Thoracic aorta endothelial cell (primary cell): ENCODE measurements around the gene MTHFR. TPM values are rescaled to one million over a fixed set of nuclear protein-coding genes. Genes with fewer than 3 reads are reported as not detected.

ENCODE experiments used
- small RNA-seq: library from RNA; depleted of rRNA; stranded (forward); fragments of <200 nt; gene quantifications from one replicate; pipeline ENCODE3, GENCODE V24; 2012
- total RNA-seq: library from RNA; depleted of rRNA; stranded (reverse); fragments of >200 nt; gene quantifications from 2 replicates; pipeline ENCODE4 v1.2.3, GENCODE V29; 2012

Gene MTHFR
- 20.7 and 21.7 TPM in 2 replicates for total RNA-seq

DNA sequence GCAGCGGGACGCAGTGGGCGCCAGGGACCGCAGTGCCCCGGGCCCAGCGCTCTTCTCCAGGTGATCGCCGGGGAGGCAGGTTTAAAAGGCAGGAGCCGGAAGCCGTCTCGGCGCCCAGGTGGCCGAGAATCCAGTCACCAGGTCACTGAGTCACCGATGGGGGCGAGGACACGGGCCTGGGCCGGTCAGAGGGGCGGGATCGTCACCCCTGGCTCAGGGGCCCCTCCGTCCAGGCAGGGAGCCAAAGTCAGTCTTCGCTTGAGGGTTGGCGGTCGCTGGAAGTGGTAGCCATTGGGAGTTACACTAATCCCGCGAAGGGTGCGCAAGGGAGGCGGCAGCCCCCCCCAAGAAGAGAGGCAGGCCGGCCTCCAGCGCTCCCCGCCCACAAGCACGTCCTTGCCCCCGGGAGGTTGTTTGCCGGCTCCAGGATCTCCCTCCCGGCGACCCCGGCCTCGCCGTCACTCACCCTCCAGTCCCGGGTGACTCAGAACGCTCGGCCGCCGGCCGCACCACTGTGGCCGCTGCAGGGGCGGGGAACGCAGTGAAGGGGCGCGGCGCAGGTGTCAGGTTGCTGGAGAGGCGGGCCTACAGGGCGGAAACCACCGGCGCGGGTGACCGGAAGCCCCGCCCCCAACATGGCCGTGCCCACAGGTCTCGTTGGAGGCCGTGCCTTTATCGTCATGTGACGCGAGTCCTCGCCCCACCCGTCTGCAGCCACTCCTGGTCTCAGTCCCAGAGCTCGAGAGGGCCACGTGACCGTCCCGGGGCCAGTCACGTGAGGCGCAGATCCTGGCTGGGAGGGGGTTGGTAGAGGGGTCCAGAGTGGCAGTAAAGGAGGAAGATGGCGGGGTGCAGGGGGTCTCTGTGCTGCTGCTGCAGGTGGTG lies at the start of gene MTHFR, which contains the start of gene CLCN6:
Gene MTHFR (minus strand): TSS at position 543 of the 885 bp plus-strand sequence. CDS start 2,848 bp downstream, outside the sequence.
Gene CLCN6 (plus strand): TSS at position 770 of the 885 bp plus-strand sequence. CDS start 72 bp downstream, at position 842.

DNA sequence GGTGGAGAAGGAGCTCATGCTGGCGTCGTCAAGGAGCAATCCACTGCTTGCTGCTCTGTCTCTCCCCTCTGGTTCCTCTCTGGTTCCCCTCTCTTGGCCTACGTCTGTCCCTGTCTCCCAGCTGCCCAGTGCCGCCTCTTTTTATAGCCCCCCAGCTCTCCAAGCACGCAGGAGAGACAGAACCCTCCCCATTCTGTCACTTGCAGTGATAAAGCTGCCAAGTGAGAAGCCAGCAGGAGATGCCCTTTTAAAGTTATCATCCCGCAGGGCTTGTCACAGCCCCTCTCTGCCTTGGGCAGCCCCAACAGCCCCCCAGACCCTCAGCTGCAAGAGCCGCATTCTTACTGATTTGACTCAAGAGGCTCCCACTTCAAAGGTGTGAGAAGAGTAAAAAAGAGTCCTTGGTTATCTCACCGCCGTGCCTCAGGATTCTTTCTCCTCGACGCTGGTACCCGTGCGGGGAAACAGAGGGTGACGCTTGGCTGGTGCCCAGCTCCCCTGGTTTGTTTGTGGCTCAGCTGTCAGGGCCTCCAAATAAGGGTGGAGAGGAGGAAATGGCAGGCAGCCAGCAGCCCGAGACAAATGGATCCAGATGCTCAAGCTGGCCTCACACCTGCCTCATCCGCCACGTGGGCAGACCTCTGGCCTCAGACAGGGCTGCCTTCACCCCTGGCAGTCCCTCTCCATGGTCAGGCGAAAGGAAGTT lies 42.1 kb upstream of the MTHFR start, which contains the start of gene NPPA:
Gene NPPA (minus strand): TSS at position 117 of the 706 bp plus-strand sequence. CDS start 99 bp downstream, at position 18.

DNA sequence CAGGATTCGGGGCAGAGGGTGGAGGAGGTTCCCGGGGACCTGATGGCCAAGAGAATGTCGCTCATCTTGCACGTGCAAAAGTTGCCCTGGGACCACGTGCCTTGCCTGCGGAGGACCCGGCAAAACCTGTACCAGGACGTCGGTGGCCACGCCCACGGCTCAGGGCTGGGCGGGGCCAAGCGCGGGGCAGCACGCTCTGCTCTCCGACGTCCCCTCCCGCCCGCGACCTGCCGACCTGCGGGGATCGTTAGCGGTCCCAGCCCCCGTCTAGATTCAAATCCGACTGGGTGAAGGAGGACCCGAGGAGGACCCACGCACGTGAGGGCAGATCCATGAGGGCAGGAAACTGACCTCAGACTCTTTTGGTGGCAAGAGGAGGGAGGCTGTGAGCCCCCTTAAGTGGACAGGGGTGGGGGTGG lies 43.8 kb downstream of the MTHFR start, which contains the start of gene C1orf167:
Gene C1orf167 (plus strand): TSS at position 206 of the 419 bp plus-strand sequence. CDS start 2,208 bp downstream, outside the sequence.

DNA sequence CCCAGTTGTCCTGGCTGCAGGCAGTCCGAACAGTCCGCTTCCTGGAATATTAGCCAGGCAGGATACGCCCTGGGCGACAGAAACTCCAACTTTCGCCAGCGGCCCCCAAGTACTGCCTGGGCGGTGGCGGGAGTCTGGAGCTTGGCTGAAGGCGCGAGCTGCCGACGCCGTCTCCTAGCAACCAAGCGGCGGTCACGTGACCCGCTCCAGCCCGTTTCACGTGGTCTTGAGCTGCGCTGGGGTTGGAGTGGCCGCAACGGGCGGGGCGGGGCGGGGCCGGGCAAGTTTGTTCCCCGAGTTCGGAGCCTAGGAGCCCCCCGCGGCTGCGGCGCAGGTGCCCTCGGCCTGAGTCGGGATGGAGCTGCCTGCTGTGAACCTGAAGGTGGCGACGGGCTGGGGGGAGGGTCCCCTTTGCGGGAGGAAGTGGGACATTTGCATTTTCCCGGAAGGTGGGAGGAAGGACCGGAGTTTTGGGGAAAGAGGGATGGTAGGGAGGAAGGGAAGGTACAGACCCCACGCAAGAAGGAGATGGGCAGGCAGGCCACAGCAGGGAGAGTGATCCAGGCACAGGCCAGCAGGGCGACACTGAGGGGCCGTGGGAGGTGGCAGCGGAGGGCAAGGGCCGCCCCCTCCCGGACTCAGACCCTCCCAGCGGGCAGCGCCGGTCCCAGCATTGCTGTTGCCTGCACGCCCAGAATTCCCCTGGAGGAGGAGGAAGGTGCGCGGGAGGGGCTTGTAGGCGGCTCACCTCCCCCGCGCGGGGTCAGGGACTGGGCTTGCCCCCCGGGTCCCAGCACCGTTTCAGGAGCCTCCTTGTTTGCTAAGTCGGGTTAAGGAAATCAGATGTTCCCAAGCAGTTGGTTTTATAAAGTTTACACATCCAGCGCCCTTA lies 69.7 kb downstream of the MTHFR start, which contains the start of gene AGTRAP:
Gene AGTRAP (plus strand): TSS at position 283 of the 892 bp plus-strand sequence. CDS start 73 bp downstream, at position 356.

Small RNAs within 50 kb of the gene (small RNA-seq; reads per million reads assigned to genes)
- gene RF02156: not detected
- gene RF02157: not detected
- gene RF02158: not detected

Other genes with a start within 250 kb of the MTHFR start
- gene FBXO2, start 151.5 kb downstream of the MTHFR start, total RNA-seq: 0.40 and 0.50 TPM in 2 replicates
- 5.2 and 8.4 TPM in 2 replicates for gene FBXO44, start 151.1 kb downstream of the MTHFR start, total RNA-seq
- gene FBXO6, start 141.8 kb downstream of the MTHFR start, total RNA-seq: 1.3 and 2.2 TPM in 2 replicates
- 24.2 and 27.4 TPM in 2 replicates for gene MAD2L2, start 124.8 kb downstream of the MTHFR start, total RNA-seq
- gene DRAXIN, start 114.3 kb downstream of the MTHFR start, total RNA-seq: 0.50 and 0.93 TPM in 2 replicates
- 31.9 and 46.9 TPM in 2 replicates for gene AGTRAP, start 69.8 kb downstream of the MTHFR start, total RNA-seq
- gene C1orf167, start 43.8 kb downstream of the MTHFR start, total RNA-seq: 0.29 TPM in 1 of 2 replicates, not detected in the other
- 15.4 and 22.4 TPM in 2 replicates for gene CLCN6, start 227 bp upstream of the MTHFR start, total RNA-seq
- not detected in 2 replicates for gene NPPA, start 41.8 kb upstream of the MTHFR start, total RNA-seq
- gene NPPB, start 53.0 kb upstream of the MTHFR start, total RNA-seq: not detected in 2 replicates
- 71.8 and 77.6 TPM in 2 replicates for gene KIAA2013, start 120.5 kb upstream of the MTHFR start, total RNA-seq
- 260 and 302 TPM in 2 replicates for gene PLOD1, start 128.8 kb upstream of the MTHFR start, total RNA-seq
- 68.8 and 72.4 TPM in 2 replicates for gene MFN2, start 174.5 kb upstream of the MTHFR start, total RNA-seq
- 19.5 and 31.9 TPM in 2 replicates for gene MIIP, start 213.5 kb upstream of the MTHFR start, total RNA-seq